Smooth muscle cell (in vitro differentiated cells): Measurements from ENCODE around the gene PRKCH. TPM values are rescaled to one million over a fixed set of nuclear protein-coding genes. Genes with fewer than 3 reads are reported as not detected.

Source experiments
- DNase-seq: peaks from one replicate; lab custom pipeline; 2025; ENCODE audit not compliant: unreplicated experiment; lab: John Stamatoyannopoulos, UW
- H2AFZ ChIP-seq: fragments of 200-600 bp; sonication (generic); 2 replicates; pipeline ENCODE4 v1.6.0; 2016; ENCODE audit warnings: antibody characterized with exemption, low read depth, mild to moderate bottlenecking
- H3F3A ChIP-seq: fragments of 200-600 bp; sonication (generic); 2 replicates; pipeline ENCODE4 v1.6.0; 2017; ENCODE audit warnings: antibody characterized with exemption, low read depth
- H3K27ac ChIP-seq: fragments of 200-600 bp; sonication (generic); 2 replicates; pipeline ENCODE4 v1.5.1; 2016; ENCODE audit warnings: low read depth, mild to moderate bottlenecking
- H3K27me3 ChIP-seq: fragments of 200-600 bp; sonication (generic); 2 replicates; pipeline ENCODE4 v1.6.1; 2016; ENCODE audit warnings: low read depth, mild to moderate bottlenecking
- H3K36me3 ChIP-seq: fragments of 200-600 bp; sonication (generic); 2 replicates; pipeline ENCODE4 v1.5.1; 2016; ENCODE audit warnings: low read depth
- H3K4me1 ChIP-seq: fragments of 200-600 bp; sonication (generic); 2 replicates; pipeline ENCODE4 v1.5.1; 2016; ENCODE audit warnings: low read depth
- H3K4me2 ChIP-seq: fragments of 200-600 bp; sonication (generic); 2 replicates; pipeline ENCODE4 v1.6.0; 2016; ENCODE audit warnings: mild to moderate bottlenecking
- H3K4me3 ChIP-seq: fragments of 200-600 bp; sonication (generic); 2 replicates; pipeline ENCODE4 v1.5.1; 2016; ENCODE audit warnings: mild to moderate bottlenecking
- H3K79me2 ChIP-seq: fragments of 200-600 bp; sonication (generic); 2 replicates; pipeline ENCODE4 v1.6.0; 2016; ENCODE audit warnings: low read depth, mild to moderate bottlenecking
- H3K9ac ChIP-seq: fragments of 200-600 bp; sonication (generic); 2 replicates; pipeline ENCODE4 v1.6.0; 2016; ENCODE audit warnings: low read depth
- H3K9me3 ChIP-seq: fragments of 200-600 bp; sonication (generic); replicated peaks from 2 replicates; pipeline ENCODE4 v1.5.1; 2016; ENCODE audit warnings: low read depth
- H4K20me1 ChIP-seq: fragments of 200-600 bp; sonication (generic); 2 replicates; pipeline ENCODE4 v1.6.0; 2016; ENCODE audit warnings: low read depth
- WGBS: methylation state at CpG from one replicate; pipeline ENCODE4 v1.1.7; 2016; ENCODE audit warnings: low lambda C conversion rate; 5-methylcytosine and 5-hydroxymethylcytosine counted together
- polyA plus RNA-seq: library from polyadenylated mRNA; unstranded; fragments of >200 nt; fragmentation: Nextera tagmentation; extraction: Ambion mirVana; gene quantifications from 2 replicates; pipeline ENCODE4 v1.2.1, GENCODE V29; 2016
- total RNA-seq: library from RNA; depleted of rRNA; stranded (reverse); fragments of >200 nt; gene quantifications from 2 replicates; pipeline ENCODE4 v1.2.3, GENCODE V29; 2014
- TF ChIP-seq, protein P1 (sequence below): fragments of 200-600 bp; sonication (generic); IDR thresholded peaks from 2 replicates; pipeline ENCODE4 v1.5.1; 2017; ENCODE audit warnings: borderline replicate concordance, mild to moderate bottlenecking, antibody characterized with exemption; ENCODE audit not compliant: insufficient read depth, poor library complexity, severe bottlenecking

Gene PRKCH
- total and polyA plus RNA-seq, 2 experiments from 2014 or later, result 1.5 to 7.6 TPM

- no peak overlapping the region for H3K9ac ChIP-seq
- DNase-seq, result no peak
- H3K36me3 ChIP-seq, result no peaks in the 10 kb centered on the region
- H3K27me3 ChIP-seq, result no peaks in the 10 kb centered on the region
- WGBS, result 78% methylated on average over 4 of the region's 4 CpGs
- no peaks in the 10 kb centered on the region for H4K20me1 ChIP-seq
- H3K4me3 ChIP-seq, result no peak overlapping the region
- no peaks in the 10 kb centered on the region for H3F3A ChIP-seq
- H3K27ac ChIP-seq, result no peak overlapping the region
- H3K4me1 ChIP-seq, result peaks cover 14% of the 10 kb centered on the region
- TF ChIP-seq, protein P1, sequence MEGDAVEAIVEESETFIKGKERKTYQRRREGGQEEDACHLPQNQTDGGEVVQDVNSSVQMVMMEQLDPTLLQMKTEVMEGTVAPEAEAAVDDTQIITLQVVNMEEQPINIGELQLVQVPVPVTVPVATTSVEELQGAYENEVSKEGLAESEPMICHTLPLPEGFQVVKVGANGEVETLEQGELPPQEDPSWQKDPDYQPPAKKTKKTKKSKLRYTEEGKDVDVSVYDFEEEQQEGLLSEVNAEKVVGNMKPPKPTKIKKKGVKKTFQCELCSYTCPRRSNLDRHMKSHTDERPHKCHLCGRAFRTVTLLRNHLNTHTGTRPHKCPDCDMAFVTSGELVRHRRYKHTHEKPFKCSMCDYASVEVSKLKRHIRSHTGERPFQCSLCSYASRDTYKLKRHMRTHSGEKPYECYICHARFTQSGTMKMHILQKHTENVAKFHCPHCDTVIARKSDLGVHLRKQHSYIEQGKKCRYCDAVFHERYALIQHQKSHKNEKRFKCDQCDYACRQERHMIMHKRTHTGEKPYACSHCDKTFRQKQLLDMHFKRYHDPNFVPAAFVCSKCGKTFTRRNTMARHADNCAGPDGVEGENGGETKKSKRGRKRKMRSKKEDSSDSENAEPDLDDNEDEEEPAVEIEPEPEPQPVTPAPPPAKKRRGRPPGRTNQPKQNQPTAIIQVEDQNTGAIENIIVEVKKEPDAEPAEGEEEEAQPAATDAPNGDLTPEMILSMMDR, result no peak
- no peaks in the 10 kb centered on the region for H3K79me2 ChIP-seq
- H3K9me3 ChIP-seq, result no peaks in the 10 kb centered on the region
- H2AFZ ChIP-seq, result no peak overlapping the region
- no peak overlapping the region for H3K4me2 ChIP-seq
These were observed 118.5 kb downstream of the PRKCH start for GRCh38 chr14:61439779-61440418.

DNA sequence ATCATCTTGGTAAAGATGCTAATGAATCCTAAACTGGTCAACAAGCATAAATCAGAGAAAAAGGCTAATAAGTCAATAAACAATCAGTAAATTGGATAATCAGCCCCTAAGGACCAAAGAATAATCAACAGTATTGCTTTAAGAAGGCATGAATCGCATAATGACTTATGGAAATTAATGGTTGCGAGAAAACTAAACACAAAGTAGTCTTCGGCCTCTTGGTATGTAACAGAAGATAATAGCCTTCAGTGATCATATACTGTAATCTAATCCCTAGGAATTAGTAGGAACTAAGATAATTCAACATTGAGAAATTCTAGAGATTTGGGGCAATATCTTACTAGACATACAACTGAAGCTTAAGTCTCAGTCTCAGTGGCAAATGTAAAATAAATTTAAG lies 122.1 kb downstream of the PRKCH start:
- Histone ChIP-seq H3K4me2 (no peak overlapping the region), H3K36me3 (no peaks in the 10 kb centered on the region), H2AFZ (no peak overlapping the region), H3K4me3 (no peak overlapping the region), H3K79me2 (no peaks in the 10 kb centered on the region), H3F3A (no peaks in the 10 kb centered on the region), H3K9me3 (no peaks in the 10 kb centered on the region), H3K27ac (no peak overlapping the region), H3K4me1 (peaks cover 10% of the 10 kb centered on the region), H4K20me1 (no peaks in the 10 kb centered on the region), H3K9ac (no peak overlapping the region), H3K27me3 (no peaks in the 10 kb centered on the region)
- no peak for DNase-seq
- WGBS, result 48% methylated on average over 3 of the region's 3 CpGs
- TF ChIP-seq, protein P1, result no peak

DNA sequence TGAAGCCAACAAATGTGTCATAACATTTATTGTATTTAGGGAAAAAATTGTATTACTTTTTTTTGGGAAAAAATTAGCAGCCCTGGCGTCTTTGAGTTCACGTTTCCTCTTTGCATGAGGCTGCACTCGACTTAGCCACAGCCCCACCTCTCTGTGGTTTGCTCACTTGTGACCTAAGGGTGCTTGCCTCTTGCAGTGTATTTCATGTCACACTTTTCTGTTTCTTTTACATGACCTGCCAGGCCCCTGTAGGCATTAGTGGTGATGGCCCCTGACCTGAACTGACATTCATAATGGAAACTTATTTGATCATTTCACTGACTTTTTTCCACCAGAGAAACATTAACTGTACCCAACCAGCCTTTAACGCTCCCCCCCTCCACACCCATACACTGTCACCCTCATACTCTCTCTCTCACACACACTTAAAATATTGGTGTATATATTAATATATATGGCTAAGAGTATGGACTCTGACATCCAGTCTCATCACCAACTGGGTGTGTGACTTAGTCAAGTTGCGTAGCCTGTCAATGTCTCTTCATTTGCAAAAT lies 122.9 kb downstream of the PRKCH start:
- 86% methylated on average over 5 of the region's 5 CpGs for WGBS

More for the DNA sequence above, 122.9 kb downstream of the PRKCH start:
- no peak overlapping the region for H2AFZ ChIP-seq
- H3K27ac ChIP-seq, result no peak overlapping the region
- no peaks in the 10 kb centered on the region for H3K27me3 ChIP-seq
- no peaks in the 10 kb centered on the region for H4K20me1 ChIP-seq
- H3K4me2 ChIP-seq, result no peak overlapping the region
- no peak overlapping the region for H3K9ac ChIP-seq
- no peaks in the 10 kb centered on the region for H3K9me3 ChIP-seq
- H3K4me3 ChIP-seq, result no peak overlapping the region
- H3K79me2 ChIP-seq, result no peaks in the 10 kb centered on the region
- peaks cover 2% of the 10 kb centered on the region for H3K4me1 ChIP-seq
- TF ChIP-seq, protein P1, result no peak
- DNase-seq, result no peak
- H3K36me3 ChIP-seq, result no peaks in the 10 kb centered on the region
- no peaks in the 10 kb centered on the region for H3F3A ChIP-seq
